Measurements from ENCODE around the gene KRTAP10-3. TPM values are rescaled to one million over a fixed set of nuclear protein-coding genes. Genes with fewer than 3 reads are reported as not detected.

The KRTAP10-3 gene
- total RNA-seq, 1 experiment from 2014 or later: not detected

- no peak for DNase-seq (ENCODE audit: extremely low read depth, low read depth)
These were observed 37.2 kb downstream of the KRTAP10-3 start for GRCh38 chr21:44521301-44521927.

- no peak for DNase-seq (ENCODE audit: extremely low read depth, low read depth)
These were observed 38.0 kb downstream of the KRTAP10-3 start for GRCh38 chr21:44520326-44521300.

GRCh38 chr21:44519346-44520325 is 39.0 kb downstream of the KRTAP10-3 start:
- no peak for DNase-seq (ENCODE audit: extremely low read depth, low read depth)

- DNase-seq (ENCODE audit: extremely low read depth, low read depth): no peak
These were observed 39.9 kb downstream of the KRTAP10-3 start for GRCh38 chr21:44518686-44519085.

GRCh38 chr21:44517175-44517899 is 41.3 kb downstream of the KRTAP10-3 start:
- peak; percentile 1 for DNase-seq (ENCODE audit: extremely low read depth, low read depth)

- no peak for DNase-seq (ENCODE audit: extremely low read depth, low read depth)
These were observed 41.8 kb downstream of the KRTAP10-3 start for GRCh38 chr21:44516828-44517174.

GRCh38 chr21:44516342-44516741 is 42.3 kb downstream of the KRTAP10-3 start:
- DNase-seq (ENCODE audit: extremely low read depth, low read depth): no peak

GRCh38 chr21:44515359-44516165 is 43.0 kb downstream of the KRTAP10-3 start:
- no peak for DNase-seq (ENCODE audit: extremely low read depth, low read depth)

- no peak for DNase-seq (ENCODE audit: extremely low read depth, low read depth)
These were observed 43.7 kb downstream of the KRTAP10-3 start for GRCh38 chr21:44514746-44515358.

GRCh38 chr21:44514218-44514520 is 44.4 kb downstream of the KRTAP10-3 start:
- no peak for DNase-seq (ENCODE audit: extremely low read depth, low read depth)

- no peak for DNase-seq (ENCODE audit: extremely low read depth, low read depth)
These were observed 45.0 kb downstream of the KRTAP10-3 start for GRCh38 chr21:44513389-44514217.

- no peak for DNase-seq (ENCODE audit: extremely low read depth, low read depth)
These were observed 45.9 kb downstream of the KRTAP10-3 start for GRCh38 chr21:44512496-44513388.

- no peak for DNase-seq (ENCODE audit: extremely low read depth, low read depth)
These were observed 46.7 kb downstream of the KRTAP10-3 start for GRCh38 chr21:44511938-44512275.

GRCh38 chr21:44511219-44511937 is 47.2 kb downstream of the KRTAP10-3 start:
- no peak for DNase-seq (ENCODE audit: extremely low read depth, low read depth)

- peak; percentile 13 for DNase-seq (ENCODE audit: extremely low read depth, low read depth)
These were observed 47.9 kb downstream of the KRTAP10-3 start for GRCh38 chr21:44510508-44511218.

GRCh38 chr21:44510109-44510507 is 48.5 kb downstream of the KRTAP10-3 start:
- DNase-seq (ENCODE audit: extremely low read depth, low read depth): no peak

Measured in NCI-H460 (cell line).